Liver (tissue), 9 donors: ENCODE data around the gene LSM10. TPM values are rescaled to one million over a fixed set of nuclear protein-coding genes. Genes with fewer than 3 reads are reported as not detected.

Experiments used
- DNase-seq: peaks from one replicate; pipeline ENCODE4 v3.0.0-alpha.2; 2017; ENCODE audit warnings: low spot score
- H3K27ac ChIP-seq, 2 donors: one replicate each; pipeline ENCODE4 v1.7.0; 2013; ENCODE audit warnings: inconsistent platforms in 2 of 2, low read length in 2 of 2, control low read depth in 1 of 2, low read depth in 1 of 2, mild to moderate bottlenecking in 1 of 2
- H3K27me3 ChIP-seq, 4 donors: one replicate each; pipeline versions ENCODE4 v1.6.1 to v1.7.0; 2013; ENCODE audit warnings: low read length in 3 of 4, inconsistent platforms in 1 of 4, mild to moderate bottlenecking in 1 of 4, moderate library complexity in 1 of 4; ENCODE audit not compliant: control insufficient read depth in 4 of 4, insufficient read depth in 4 of 4
- H3K36me3 ChIP-seq, 4 donors: one replicate each; pipeline versions ENCODE4 v1.6.1 to v1.7.0; 2013; ENCODE audit warnings: low read length in 3 of 4, mild to moderate bottlenecking in 3 of 4, low read depth in 1 of 4, moderate library complexity in 1 of 4; ENCODE audit not compliant: control insufficient read depth in 4 of 4, insufficient read depth in 3 of 4
- H3K4me1 ChIP-seq, 4 donors: one replicate each; pipeline versions ENCODE4 v1.6.1 to v1.7.0; 2013; ENCODE audit warnings: low read length in 3 of 4, mild to moderate bottlenecking in 3 of 4, moderate library complexity in 1 of 4; ENCODE audit not compliant: control insufficient read depth in 4 of 4, insufficient read depth in 4 of 4
- H3K4me3 ChIP-seq, 3 donors: one replicate each; pipeline versions ENCODE4 v1.6.1 to v1.7.0; 2013; ENCODE audit warnings: low read length in 3 of 3, control low read depth in 1 of 3, low read depth in 1 of 3, mild to moderate bottlenecking in 1 of 3
- H3K9ac ChIP-seq, 2 donors: one replicate each; pipeline ENCODE4 v1.7.0; 2013; ENCODE audit warnings: low read length in 2 of 2, mild to moderate bottlenecking in 2 of 2, moderate library complexity in 2 of 2, control low read depth in 1 of 2, low read depth in 1 of 2
- H3K9me3 ChIP-seq, 4 donors: one replicate each; pipeline versions ENCODE4 v1.6.1 to v1.7.0; 2013; ENCODE audit warnings: low read length in 3 of 4; ENCODE audit not compliant: control insufficient read depth in 4 of 4
- ATF3 ChIP-seq: IDR thresholded peaks from 2 replicates; pipeline ENCODE4 v1.6.1; 2016; ENCODE audit warnings: antibody characterized with exemption
- CTCF ChIP-seq: fragments of 150-350 bp; IDR thresholded peaks from 2 replicates; pipeline ENCODE4 v1.5.1; 2017; ENCODE audit warnings: improper control_type of control experiment, low read depth, low read length; ENCODE audit not compliant: missing input control
- EGR1 ChIP-seq, 2 donors: IDR thresholded peaks; 2 replicates each; pipeline ENCODE4 v1.6.1; 2016 to 2018; ENCODE audit warnings: antibody characterized with exemption in 2 of 2, low read depth in 2 of 2
- FOXA1 ChIP-seq: IDR thresholded peaks from 2 replicates; pipeline ENCODE4 v1.6.1; 2016; ENCODE audit warnings: antibody characterized with exemption
- FOXA2 ChIP-seq: IDR thresholded peaks from 2 replicates; pipeline ENCODE4 v1.6.1; 2016; ENCODE audit warnings: antibody characterized with exemption
- GABPA ChIP-seq, 2 donors: IDR thresholded peaks in 1 of 2; conservative IDR thresholded peaks in 1 of 2; 2 replicates each; pipeline ENCODE4 v1.6.1; 2016; ENCODE audit warnings: antibody characterized with exemption in 2 of 2, mild to moderate bottlenecking in 1 of 2, moderate library complexity in 1 of 2
- HNF4A ChIP-seq, 2 donors: conservative IDR thresholded peaks; 2 replicates each; pipeline ENCODE4 v1.6.1; 2016; ENCODE audit warnings: antibody characterized with exemption in 2 of 2, mild to moderate bottlenecking in 2 of 2
- HNF4G ChIP-seq: IDR thresholded peaks from 2 replicates; pipeline ENCODE4 v1.6.1; 2016; ENCODE audit warnings: antibody characterized with exemption
- JUND ChIP-seq, 2 donors: IDR thresholded peaks; 2 replicates each; pipeline ENCODE4 v1.6.1; 2016; ENCODE audit warnings: antibody characterized with exemption in 2 of 2
- MAX ChIP-seq: IDR thresholded peaks from 2 replicates; pipeline ENCODE4 v1.6.1; 2016; ENCODE audit warnings: antibody characterized with exemption
- NR2F2 ChIP-seq: IDR thresholded peaks from 2 replicates; pipeline ENCODE4 v1.6.1; 2016; ENCODE audit warnings: antibody characterized with exemption
- RAD21 ChIP-seq, 2 donors: IDR thresholded peaks; 2 replicates each; pipeline ENCODE4 v1.6.1; 2016; ENCODE audit warnings: antibody characterized with exemption in 2 of 2, mild to moderate bottlenecking in 2 of 2
- RXRA ChIP-seq, 2 donors: IDR thresholded peaks; 2 replicates each; pipeline ENCODE4 v1.6.1; 2017 to 2018; ENCODE audit warnings: antibody characterized with exemption in 2 of 2, mild to moderate bottlenecking in 1 of 2
- SP1 ChIP-seq: IDR thresholded peaks from 2 replicates; pipeline ENCODE4 v1.6.1; 2018; ENCODE audit warnings: antibody characterized with exemption, mild to moderate bottlenecking
- TAF1 ChIP-seq: conservative IDR thresholded peaks from 2 replicates; pipeline ENCODE4 v1.6.1; 2016; ENCODE audit warnings: antibody characterized with exemption, mild to moderate bottlenecking
- YY1 ChIP-seq: IDR thresholded peaks from 2 replicates; pipeline ENCODE4 v1.6.1; 2016; ENCODE audit warnings: antibody characterized with exemption, mild to moderate bottlenecking
- WGBS: extraction: QIAGEN DNeasy Blood & Tissue Kit; methylation state at CpG from one replicate; pipeline ENCODE4 v1.1.7; 2013; 5-methylcytosine and 5-hydroxymethylcytosine counted together
- polyA plus RNA-seq, 2 donors: library from polyadenylated mRNA; stranded (reverse) in 1 of 2; unstranded in 1 of 2; fragments of 200-250 nt in 1 of 2; fragments of >200 nt in 1 of 2; fragmentation: Nextera tagmentation in 1 of 2; extraction: Ambion mirVana in 1 of 2; gene quantifications; one replicate each; pipeline versions ENCODE4 v1.2.1 to v1.2.3, GENCODE V29; 2013 to 2015
- total RNA-seq, 2 donors: library from RNA; depleted of rRNA; stranded (reverse); fragments of >200 nt; gene quantifications; one replicate each; pipeline ENCODE4 v1.2.3, GENCODE V29; 2014
- TF ChIP-seq, protein P1 (sequence below): IDR thresholded peaks from 2 replicates; pipeline ENCODE4 v1.6.1; 2016; ENCODE audit warnings: antibody characterized with exemption, mild to moderate bottlenecking
- TF ChIP-seq, protein P2 (sequence below): IDR thresholded peaks from 2 replicates; pipeline ENCODE4 v1.6.1; 2016; ENCODE audit warnings: antibody characterized with exemption
- donor health status: healthy.
- donor health status: healthy.
- donor health status: healthy.
- donor health status: healthy.
- donor health status: healthy.

The LSM10 gene
- total and polyA plus RNA-seq, 4 donors = 6.2 to 45.2 (median 24.1) TPM

GRCh38 chr1:36366091-36366661, 31.5 kb downstream of the LSM10 start:
- Histone ChIP-seq H3K9me3 (no peaks in the 10 kb centered on the region), H3K27ac (peak overlapping the region; percentile 15 to 63), H3K36me3 (peaks cover 0 to 21% (median 10%) of the 10 kb centered on the region in 4 donors), H3K4me1 (peaks cover 0 to 9% (median 3%) of the 10 kb centered on the region in 4 donors), H3K27me3 (no peaks in the 10 kb centered on the region), H3K4me3 (no peak overlapping the region), H3K9ac (no peak overlapping the region)
- WGBS = 75% methylated on average over 18 of the region's 18 CpGs
- no peak for DNase-seq
- TF ChIP-seq HNF4A (conservative IDR thresholded peaks at IDR 0.05) (no peak), JUND (IDR thresholded peaks at IDR 0.05) (no peak), NR2F2 (no peak), FOXA1 (no peak), FOXA2 (no peak), MAX (no peak), TAF1 (no peak), EGR1 (IDR thresholded peaks at IDR 0.05; ENCODE audit: low read depth in 2 of 2) (no peak), GABPA (IDR thresholded peaks at IDR 0.05 in 1 of 2, conservative IDR thresholded peaks at IDR 0.05 in 1 of 2) (no peak), HNF4G (no peak), ATF3 (no peak), YY1 (no peak), CTCF (no peak), SP1 (no peak)
- TF ChIP-seq, protein P1, sequence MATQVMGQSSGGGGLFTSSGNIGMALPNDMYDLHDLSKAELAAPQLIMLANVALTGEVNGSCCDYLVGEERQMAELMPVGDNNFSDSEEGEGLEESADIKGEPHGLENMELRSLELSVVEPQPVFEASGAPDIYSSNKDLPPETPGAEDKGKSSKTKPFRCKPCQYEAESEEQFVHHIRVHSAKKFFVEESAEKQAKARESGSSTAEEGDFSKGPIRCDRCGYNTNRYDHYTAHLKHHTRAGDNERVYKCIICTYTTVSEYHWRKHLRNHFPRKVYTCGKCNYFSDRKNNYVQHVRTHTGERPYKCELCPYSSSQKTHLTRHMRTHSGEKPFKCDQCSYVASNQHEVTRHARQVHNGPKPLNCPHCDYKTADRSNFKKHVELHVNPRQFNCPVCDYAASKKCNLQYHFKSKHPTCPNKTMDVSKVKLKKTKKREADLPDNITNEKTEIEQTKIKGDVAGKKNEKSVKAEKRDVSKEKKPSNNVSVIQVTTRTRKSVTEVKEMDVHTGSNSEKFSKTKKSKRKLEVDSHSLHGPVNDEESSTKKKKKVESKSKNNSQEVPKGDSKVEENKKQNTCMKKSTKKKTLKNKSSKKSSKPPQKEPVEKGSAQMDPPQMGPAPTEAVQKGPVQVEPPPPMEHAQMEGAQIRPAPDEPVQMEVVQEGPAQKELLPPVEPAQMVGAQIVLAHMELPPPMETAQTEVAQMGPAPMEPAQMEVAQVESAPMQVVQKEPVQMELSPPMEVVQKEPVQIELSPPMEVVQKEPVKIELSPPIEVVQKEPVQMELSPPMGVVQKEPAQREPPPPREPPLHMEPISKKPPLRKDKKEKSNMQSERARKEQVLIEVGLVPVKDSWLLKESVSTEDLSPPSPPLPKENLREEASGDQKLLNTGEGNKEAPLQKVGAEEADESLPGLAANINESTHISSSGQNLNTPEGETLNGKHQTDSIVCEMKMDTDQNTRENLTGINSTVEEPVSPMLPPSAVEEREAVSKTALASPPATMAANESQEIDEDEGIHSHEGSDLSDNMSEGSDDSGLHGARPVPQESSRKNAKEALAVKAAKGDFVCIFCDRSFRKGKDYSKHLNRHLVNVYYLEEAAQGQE = no peak

- H3K9ac ChIP-seq = no peak overlapping the region
- no peak for DNase-seq
- no peak overlapping the region for H3K4me3 ChIP-seq
- H3K9me3 ChIP-seq = no peaks in the 10 kb centered on the region
- H3K27me3 ChIP-seq = no peaks in the 10 kb centered on the region
- peaks cover 0 to 9% (median 3%) of the 10 kb centered on the region in 4 donors for H3K4me1 ChIP-seq
- H3K27ac ChIP-seq = peak overlapping the region; percentile 15 to 63
- WGBS = 73% methylated on average over 1 of the region's 1 CpG
- peaks cover 2 to 25% (median 11%) of the 10 kb centered on the region in 4 donors for H3K36me3 ChIP-seq
- TF ChIP-seq, protein P2, sequence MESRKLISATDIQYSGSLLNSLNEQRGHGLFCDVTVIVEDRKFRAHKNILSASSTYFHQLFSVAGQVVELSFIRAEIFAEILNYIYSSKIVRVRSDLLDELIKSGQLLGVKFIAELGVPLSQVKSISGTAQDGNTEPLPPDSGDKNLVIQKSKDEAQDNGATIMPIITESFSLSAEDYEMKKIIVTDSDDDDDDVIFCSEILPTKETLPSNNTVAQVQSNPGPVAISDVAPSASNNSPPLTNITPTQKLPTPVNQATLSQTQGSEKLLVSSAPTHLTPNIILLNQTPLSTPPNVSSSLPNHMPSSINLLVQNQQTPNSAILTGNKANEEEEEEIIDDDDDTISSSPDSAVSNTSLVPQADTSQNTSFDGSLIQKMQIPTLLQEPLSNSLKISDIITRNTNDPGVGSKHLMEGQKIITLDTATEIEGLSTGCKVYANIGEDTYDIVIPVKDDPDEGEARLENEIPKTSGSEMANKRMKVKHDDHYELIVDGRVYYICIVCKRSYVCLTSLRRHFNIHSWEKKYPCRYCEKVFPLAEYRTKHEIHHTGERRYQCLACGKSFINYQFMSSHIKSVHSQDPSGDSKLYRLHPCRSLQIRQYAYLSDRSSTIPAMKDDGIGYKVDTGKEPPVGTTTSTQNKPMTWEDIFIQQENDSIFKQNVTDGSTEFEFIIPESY = no peak
- TF ChIP-seq NR2F2 (no peak), RXRA (IDR thresholded peaks at IDR 0.05) (no peak), CTCF (no peak), GABPA (IDR thresholded peaks at IDR 0.05 in 1 of 2, conservative IDR thresholded peaks at IDR 0.05 in 1 of 2) (no peak), RAD21 (IDR thresholded peaks at IDR 0.05) (no peak), FOXA2 (no peak), MAX (no peak), HNF4A (conservative IDR thresholded peaks at IDR 0.05) (no peak), JUND (IDR thresholded peaks at IDR 0.05) (no peak), SP1 (no peak)
These were observed 32.3 kb downstream of the LSM10 start for GRCh38 chr1:36365381-36365780.
